ENCODE measurements around the gene KCNK17. TPM values are rescaled to one million over a fixed set of nuclear protein-coding genes. Genes with fewer than 3 reads are reported as not detected.

Gene KCNK17
- total RNA-seq, 1 experiment from 2014 or later, result not detected

- CTCF ChIA-PET, result no interaction called here
- POLR2A ChIA-PET, result interaction anchor here (0.5 kb wide), 1 partner anchor 792 kb away, joined by 4 read pairs; no protein-coding TSS in a partner anchor
These were observed 33.0 kb upstream of the KCNK17 start for GRCh38 chr6:39347206-39347605.

GRCh38 chr6:39344821-39345280 lies 30.6 kb upstream of the KCNK17 start:
- Histone ChIP-seq H3K4me1 (ENCODE audit: control insufficient read depth, insufficient read depth, low read length) (no peaks in the 10 kb centered on the region), H3K27ac (ENCODE audit: low read length) (no peak overlapping the region), H3K4me3 (ENCODE audit: low read depth in 2 of 2, low read length in 2 of 2) (no peak overlapping the region), H3K36me3 (ENCODE audit: control insufficient read depth, insufficient read depth, low read length) (no peaks in the 10 kb centered on the region), H3K9me3 (ENCODE audit: control insufficient read depth, insufficient read depth, low read depth, low read length) (no peaks in the 10 kb centered on the region), H3K27me3 (ENCODE audit: control insufficient read depth, insufficient read depth, low read length) (no peaks in the 10 kb centered on the region)
- TF ChIP-seq, protein P1, sequence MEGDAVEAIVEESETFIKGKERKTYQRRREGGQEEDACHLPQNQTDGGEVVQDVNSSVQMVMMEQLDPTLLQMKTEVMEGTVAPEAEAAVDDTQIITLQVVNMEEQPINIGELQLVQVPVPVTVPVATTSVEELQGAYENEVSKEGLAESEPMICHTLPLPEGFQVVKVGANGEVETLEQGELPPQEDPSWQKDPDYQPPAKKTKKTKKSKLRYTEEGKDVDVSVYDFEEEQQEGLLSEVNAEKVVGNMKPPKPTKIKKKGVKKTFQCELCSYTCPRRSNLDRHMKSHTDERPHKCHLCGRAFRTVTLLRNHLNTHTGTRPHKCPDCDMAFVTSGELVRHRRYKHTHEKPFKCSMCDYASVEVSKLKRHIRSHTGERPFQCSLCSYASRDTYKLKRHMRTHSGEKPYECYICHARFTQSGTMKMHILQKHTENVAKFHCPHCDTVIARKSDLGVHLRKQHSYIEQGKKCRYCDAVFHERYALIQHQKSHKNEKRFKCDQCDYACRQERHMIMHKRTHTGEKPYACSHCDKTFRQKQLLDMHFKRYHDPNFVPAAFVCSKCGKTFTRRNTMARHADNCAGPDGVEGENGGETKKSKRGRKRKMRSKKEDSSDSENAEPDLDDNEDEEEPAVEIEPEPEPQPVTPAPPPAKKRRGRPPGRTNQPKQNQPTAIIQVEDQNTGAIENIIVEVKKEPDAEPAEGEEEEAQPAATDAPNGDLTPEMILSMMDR (IDR thresholded peaks at IDR 0.05), result no peak
- no peak for TF ChIP-seq POLR2AphosphoS5 (IDR thresholded peaks at IDR 0.05; ENCODE audit: low read depth, low read length)
- TF ChIP-seq, protein P2, sequence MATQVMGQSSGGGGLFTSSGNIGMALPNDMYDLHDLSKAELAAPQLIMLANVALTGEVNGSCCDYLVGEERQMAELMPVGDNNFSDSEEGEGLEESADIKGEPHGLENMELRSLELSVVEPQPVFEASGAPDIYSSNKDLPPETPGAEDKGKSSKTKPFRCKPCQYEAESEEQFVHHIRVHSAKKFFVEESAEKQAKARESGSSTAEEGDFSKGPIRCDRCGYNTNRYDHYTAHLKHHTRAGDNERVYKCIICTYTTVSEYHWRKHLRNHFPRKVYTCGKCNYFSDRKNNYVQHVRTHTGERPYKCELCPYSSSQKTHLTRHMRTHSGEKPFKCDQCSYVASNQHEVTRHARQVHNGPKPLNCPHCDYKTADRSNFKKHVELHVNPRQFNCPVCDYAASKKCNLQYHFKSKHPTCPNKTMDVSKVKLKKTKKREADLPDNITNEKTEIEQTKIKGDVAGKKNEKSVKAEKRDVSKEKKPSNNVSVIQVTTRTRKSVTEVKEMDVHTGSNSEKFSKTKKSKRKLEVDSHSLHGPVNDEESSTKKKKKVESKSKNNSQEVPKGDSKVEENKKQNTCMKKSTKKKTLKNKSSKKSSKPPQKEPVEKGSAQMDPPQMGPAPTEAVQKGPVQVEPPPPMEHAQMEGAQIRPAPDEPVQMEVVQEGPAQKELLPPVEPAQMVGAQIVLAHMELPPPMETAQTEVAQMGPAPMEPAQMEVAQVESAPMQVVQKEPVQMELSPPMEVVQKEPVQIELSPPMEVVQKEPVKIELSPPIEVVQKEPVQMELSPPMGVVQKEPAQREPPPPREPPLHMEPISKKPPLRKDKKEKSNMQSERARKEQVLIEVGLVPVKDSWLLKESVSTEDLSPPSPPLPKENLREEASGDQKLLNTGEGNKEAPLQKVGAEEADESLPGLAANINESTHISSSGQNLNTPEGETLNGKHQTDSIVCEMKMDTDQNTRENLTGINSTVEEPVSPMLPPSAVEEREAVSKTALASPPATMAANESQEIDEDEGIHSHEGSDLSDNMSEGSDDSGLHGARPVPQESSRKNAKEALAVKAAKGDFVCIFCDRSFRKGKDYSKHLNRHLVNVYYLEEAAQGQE (IDR thresholded peaks at IDR 0.05; ENCODE audit: insufficient read depth in 1 of 2, low read depth in 2 of 2, low read length in 1 of 2), result no peak
- TF ChIP-seq TCF7L2 (IDR thresholded peaks at IDR 0.05; ENCODE audit: low read depth, low read length), result no peak
- no peak for TF ChIP-seq SIN3A (IDR thresholded peaks at IDR 0.05; ENCODE audit: borderline replicate concordance, insufficient read depth, low read depth, low read length)
- CTCF ChIA-PET, result no interaction called here
- ATAC-seq, result no peak
- BruUV-seq (replicated peaks), result no TSS peak
- POLR2A ChIA-PET, result no interaction called here
- in situ Hi-C loops (cut with HindIII; ENCODE audit: low pct_unique_long_range_greater_than_20kb, low sequenced_read_pairs) (no loop called here), intact Hi-C loops (cut with micrococcal nuclease; ENCODE audit: unreplicated experiment) (no loop called here)
- DNase-seq (ENCODE audit: low read depth, low spot score), result no peak

More at GRCh38 chr6:39347206-39347605, 33.0 kb upstream of the KCNK17 start:
- TF ChIP-seq POLR2AphosphoS5 (IDR thresholded peaks at IDR 0.05; ENCODE audit: low read depth, low read length) (no peak), TCF7L2 (IDR thresholded peaks at IDR 0.05; ENCODE audit: low read depth, low read length) (no peak), SIN3A (IDR thresholded peaks at IDR 0.05; ENCODE audit: borderline replicate concordance, insufficient read depth, low read depth, low read length) (no peak)
- TF ChIP-seq, protein P2 (IDR thresholded peaks at IDR 0.05; ENCODE audit: insufficient read depth in 1 of 2, low read depth in 2 of 2, low read length in 1 of 2), result no peak
- TF ChIP-seq, protein P1 (IDR thresholded peaks at IDR 0.05), result no peak
- Histone ChIP-seq H3K4me1 (ENCODE audit: control insufficient read depth, insufficient read depth, low read length) (no peaks in the 10 kb centered on the region), H3K27ac (ENCODE audit: low read length) (no peak overlapping the region), H3K9me3 (ENCODE audit: control insufficient read depth, insufficient read depth, low read depth, low read length) (no peaks in the 10 kb centered on the region), H3K36me3 (ENCODE audit: control insufficient read depth, insufficient read depth, low read length) (no peaks in the 10 kb centered on the region), H3K27me3 (ENCODE audit: control insufficient read depth, insufficient read depth, low read length) (no peaks in the 10 kb centered on the region), H3K4me3 (ENCODE audit: low read depth in 2 of 2, low read length in 2 of 2) (no peak overlapping the region)
- in situ Hi-C loops (cut with HindIII; ENCODE audit: low pct_unique_long_range_greater_than_20kb, low sequenced_read_pairs) (no loop called here), intact Hi-C loops (cut with micrococcal nuclease; ENCODE audit: unreplicated experiment) (no loop called here)
- no TSS peak for BruUV-seq (replicated peaks)
- no peak for ATAC-seq
- DNase-seq (ENCODE audit: low read depth, low spot score), result no peak

Measured in Panc1 (cell line).